Parathyroid adenoma (tissue), 2 donors: ENCODE results near the gene PGM2L1.

ENCODE experiments used
- H2AFZ ChIP-seq: fragments of 300-600 bp; sonication (generic); one replicate; pipeline ENCODE4 v1.7.0; 2017; ENCODE audit warnings: antibody characterized with exemption, mild to moderate bottlenecking
- H3K27ac ChIP-seq: fragments of 300-600 bp; sonication (generic); one replicate; pipeline ENCODE4 v1.7.0; 2017
- H3K27me3 ChIP-seq: fragments of 300-600 bp; sonication (generic); one replicate; pipeline ENCODE4 v1.7.0; 2017; ENCODE audit warnings: low read length; ENCODE audit not compliant: control insufficient read depth, insufficient read depth
- H3K36me3 ChIP-seq: fragments of 300-600 bp; sonication (generic); one replicate; pipeline ENCODE4 v1.7.0; 2017; ENCODE audit warnings: low read length; ENCODE audit not compliant: control insufficient read depth, insufficient read depth
- H3K4me1 ChIP-seq: fragments of 300-600 bp; sonication (generic); one replicate; pipeline ENCODE4 v1.7.0; 2017; ENCODE audit warnings: control low read depth
- H3K4me2 ChIP-seq: fragments of 300-600 bp; sonication (generic); one replicate; pipeline ENCODE4 v1.7.0; 2017; ENCODE audit warnings: low read length
- H3K4me3 ChIP-seq: fragments of 300-600 bp; sonication (generic); one replicate; pipeline ENCODE4 v1.7.0; 2017; ENCODE audit warnings: low read depth, low read length
- H3K79me2 ChIP-seq: fragments of 300-600 bp; sonication (generic); one replicate; pipeline ENCODE4 v1.7.0; 2017; ENCODE audit warnings: control low read depth
- H3K9ac ChIP-seq: fragments of 300-600 bp; sonication (generic); one replicate; pipeline ENCODE4 v1.7.0; 2017; ENCODE audit warnings: mild to moderate bottlenecking
- H3K9me3 ChIP-seq: fragments of 300-600 bp; sonication (generic); one replicate; pipeline ENCODE4 v1.7.0; 2017; ENCODE audit warnings: low read length; ENCODE audit not compliant: control insufficient read depth
- TF ChIP-seq, protein P1 (sequence below): fragments of 300-600 bp; sonication (generic); IDR thresholded peaks from one replicate; pipeline ENCODE4 v1.7.0; 2017; ENCODE audit warnings: antibody characterized with exemption, mild to moderate bottlenecking
- donor health status: primary hyperparathyroidism.

PGM2L1 gene

DNA sequence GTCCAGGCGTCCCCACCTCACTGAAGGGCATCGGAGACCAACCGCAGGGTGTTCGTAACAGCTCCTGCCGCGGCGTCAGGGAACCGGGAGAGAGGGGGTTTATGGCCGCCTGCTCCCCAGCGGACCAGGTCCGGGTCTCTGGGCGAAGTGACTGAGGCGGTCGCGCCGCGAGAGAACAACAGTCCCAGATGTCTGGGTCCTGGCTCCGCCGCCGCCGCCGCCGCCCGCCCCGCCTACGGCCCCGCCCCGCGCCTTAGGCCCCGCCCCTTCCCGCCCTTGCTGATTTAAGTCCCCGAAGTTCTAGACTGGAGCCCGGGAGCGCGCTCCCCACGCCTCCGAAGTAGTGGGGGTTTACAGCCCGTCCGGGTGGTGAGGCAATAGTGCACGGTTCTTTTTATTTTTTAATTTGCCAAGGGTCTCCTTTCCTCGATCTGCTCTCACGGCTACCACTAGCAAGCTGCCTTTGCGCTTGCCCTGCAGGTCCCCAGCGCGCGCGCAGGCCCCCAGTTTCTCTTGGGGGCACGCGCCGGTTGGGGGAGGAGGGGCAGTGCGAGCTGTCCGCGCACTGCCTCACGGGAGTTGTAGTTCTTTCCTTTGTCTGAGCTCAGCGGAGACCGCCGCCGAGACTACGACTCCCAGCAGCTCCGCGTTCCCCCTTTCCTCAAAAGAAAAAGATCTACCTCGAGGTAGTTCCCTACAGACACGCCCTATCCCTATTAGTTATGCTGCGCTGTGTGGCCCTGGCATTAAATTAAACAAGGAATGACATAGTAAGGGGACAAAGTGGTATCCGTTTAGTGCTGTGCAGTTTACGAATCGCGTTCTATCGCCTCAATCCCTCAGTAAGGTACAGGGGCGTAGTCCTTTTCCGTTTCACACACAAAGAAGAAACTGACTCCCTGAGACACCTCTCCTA is at the start of gene PGM2L1:
Gene PGM2L1 (minus strand): TSS at position 190 of the 916 bp plus-strand sequence. CDS start 272 bp downstream, outside the sequence.
- TF ChIP-seq, protein P1, sequence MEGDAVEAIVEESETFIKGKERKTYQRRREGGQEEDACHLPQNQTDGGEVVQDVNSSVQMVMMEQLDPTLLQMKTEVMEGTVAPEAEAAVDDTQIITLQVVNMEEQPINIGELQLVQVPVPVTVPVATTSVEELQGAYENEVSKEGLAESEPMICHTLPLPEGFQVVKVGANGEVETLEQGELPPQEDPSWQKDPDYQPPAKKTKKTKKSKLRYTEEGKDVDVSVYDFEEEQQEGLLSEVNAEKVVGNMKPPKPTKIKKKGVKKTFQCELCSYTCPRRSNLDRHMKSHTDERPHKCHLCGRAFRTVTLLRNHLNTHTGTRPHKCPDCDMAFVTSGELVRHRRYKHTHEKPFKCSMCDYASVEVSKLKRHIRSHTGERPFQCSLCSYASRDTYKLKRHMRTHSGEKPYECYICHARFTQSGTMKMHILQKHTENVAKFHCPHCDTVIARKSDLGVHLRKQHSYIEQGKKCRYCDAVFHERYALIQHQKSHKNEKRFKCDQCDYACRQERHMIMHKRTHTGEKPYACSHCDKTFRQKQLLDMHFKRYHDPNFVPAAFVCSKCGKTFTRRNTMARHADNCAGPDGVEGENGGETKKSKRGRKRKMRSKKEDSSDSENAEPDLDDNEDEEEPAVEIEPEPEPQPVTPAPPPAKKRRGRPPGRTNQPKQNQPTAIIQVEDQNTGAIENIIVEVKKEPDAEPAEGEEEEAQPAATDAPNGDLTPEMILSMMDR = no peak
- no peaks in the 10 kb centered on the region for H3K36me3 ChIP-seq
- no peaks in the 10 kb centered on the region for H3K9me3 ChIP-seq
- no peaks in the 10 kb centered on the region for H3K4me1 ChIP-seq
- H3K27ac ChIP-seq = peak within 1 kb of the TSS; percentile 84
- no peaks in the 10 kb centered on the region for H3K27me3 ChIP-seq
- peak within 1 kb of the TSS; percentile 77 for H3K4me2 ChIP-seq
- H3K79me2 ChIP-seq = no peaks in the 10 kb centered on the region
- peak within 1 kb of the TSS; percentile 3 for H3K9ac ChIP-seq
- H2AFZ ChIP-seq = peak within 1 kb of the TSS; percentile 91
- H3K4me3 ChIP-seq = peak within 1 kb of the TSS; percentile 88

DNA sequence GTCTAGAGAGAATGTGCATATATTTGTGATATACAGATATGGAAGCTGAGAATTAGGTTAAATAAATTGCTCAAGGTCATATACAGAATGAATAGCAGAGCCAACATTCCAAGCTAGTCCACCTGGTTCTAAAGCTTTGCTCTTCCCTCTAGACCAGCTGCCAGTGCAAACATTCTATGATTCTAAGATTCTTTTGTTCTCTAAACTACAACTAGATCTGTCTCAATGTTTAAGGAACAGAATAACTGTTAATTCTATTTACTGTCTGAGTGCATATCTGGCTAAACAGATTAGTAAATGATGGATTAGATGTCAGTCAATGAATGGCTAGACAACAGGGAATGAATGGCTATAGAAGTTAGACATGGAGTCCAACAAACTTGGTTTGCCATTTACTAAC is 49.5 kb upstream of the PGM2L1 start:
- H3K79me2 ChIP-seq = no peaks in the 10 kb centered on the region
- H3K4me1 ChIP-seq = no peaks in the 10 kb centered on the region
- H3K9me3 ChIP-seq = no peaks in the 10 kb centered on the region
- H3K9ac ChIP-seq = no peak overlapping the region
- no peak overlapping the region for H3K4me2 ChIP-seq
- TF ChIP-seq, protein P1 = no peak
- no peak overlapping the region for H2AFZ ChIP-seq
- no peak overlapping the region for H3K27ac ChIP-seq
- no peaks in the 10 kb centered on the region for H3K36me3 ChIP-seq
- no peaks in the 10 kb centered on the region for H3K27me3 ChIP-seq
- H3K4me3 ChIP-seq = no peak overlapping the region

DNA sequence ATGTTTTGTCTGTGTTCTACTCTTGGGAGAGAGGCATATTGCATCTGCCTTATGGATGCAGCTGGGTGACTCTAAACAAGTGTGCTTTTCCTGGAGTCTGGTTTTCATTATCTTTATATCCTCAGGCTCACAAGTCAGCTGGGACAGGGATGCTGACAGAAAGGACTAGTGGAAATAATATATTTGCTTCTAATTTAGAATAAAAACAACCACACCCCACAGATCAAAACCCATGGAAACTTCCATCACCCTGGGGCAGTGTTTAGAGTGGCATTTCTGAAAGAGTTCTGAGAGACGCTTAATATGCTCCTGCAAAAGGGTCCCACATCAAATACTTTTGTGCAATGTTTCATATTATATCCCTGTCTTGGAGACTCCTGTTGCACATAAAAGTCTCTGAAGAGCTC is 48.3 kb upstream of the PGM2L1 start:
- Histone ChIP-seq H3K4me2 (no peak overlapping the region), H3K27ac (no peak overlapping the region), H3K27me3 (no peaks in the 10 kb centered on the region), H3K9me3 (no peaks in the 10 kb centered on the region), H3K79me2 (no peaks in the 10 kb centered on the region), H3K9ac (no peak overlapping the region), H2AFZ (no peak overlapping the region), H3K36me3 (no peaks in the 10 kb centered on the region), H3K4me1 (no peaks in the 10 kb centered on the region), H3K4me3 (no peak overlapping the region)
- TF ChIP-seq, protein P1 = no peak

DNA sequence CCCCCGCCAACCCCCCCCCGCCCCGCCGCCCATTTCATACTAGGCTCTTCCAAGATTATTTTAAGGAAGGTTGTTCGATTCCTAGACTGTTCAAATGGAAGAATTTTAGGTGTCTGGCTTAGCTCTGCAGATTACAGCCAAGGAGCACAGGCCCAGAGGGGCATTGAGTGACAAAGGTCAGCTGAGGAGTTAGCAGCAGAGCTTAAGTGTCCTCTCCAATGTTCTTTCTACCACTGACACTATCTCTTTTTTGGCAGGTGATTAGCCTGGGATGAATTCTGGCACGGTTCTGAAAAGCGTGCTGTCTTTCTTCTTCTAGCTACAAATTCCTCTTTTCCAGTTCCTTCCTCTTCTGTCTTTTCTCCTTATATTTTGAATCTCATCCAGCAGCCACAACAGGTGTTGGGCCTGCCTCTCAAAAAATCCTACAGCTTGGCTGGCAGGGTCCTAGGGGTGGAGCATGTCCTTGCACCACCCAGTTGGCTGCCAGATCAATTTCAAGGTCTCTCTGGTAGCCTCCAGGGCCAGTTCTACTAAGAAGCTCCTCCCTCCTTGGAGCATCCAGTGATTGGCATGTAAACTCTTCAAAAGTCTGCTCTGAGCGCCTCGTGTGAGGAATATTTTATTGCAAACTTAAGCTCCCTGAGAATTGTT is 46.1 kb upstream of the PGM2L1 start:
- Histone ChIP-seq H3K27me3 (no peaks in the 10 kb centered on the region), H3K4me1 (no peaks in the 10 kb centered on the region), H2AFZ (no peak overlapping the region), H3K79me2 (no peaks in the 10 kb centered on the region), H3K4me2 (no peak overlapping the region), H3K36me3 (no peaks in the 10 kb centered on the region), H3K4me3 (no peak overlapping the region), H3K9ac (no peak overlapping the region), H3K9me3 (no peaks in the 10 kb centered on the region), H3K27ac (no peak overlapping the region)
- TF ChIP-seq, protein P1 = no peak
